Measurements from ENCODE around the gene PJA2. TPM values are rescaled to one million over a fixed set of nuclear protein-coding genes. Genes with fewer than 3 reads are reported as not detected.

Gene PJA2
- total RNA-seq, 3 donors from 2014 or later: 76.5 to 139 (median 83.7) TPM

DNA sequence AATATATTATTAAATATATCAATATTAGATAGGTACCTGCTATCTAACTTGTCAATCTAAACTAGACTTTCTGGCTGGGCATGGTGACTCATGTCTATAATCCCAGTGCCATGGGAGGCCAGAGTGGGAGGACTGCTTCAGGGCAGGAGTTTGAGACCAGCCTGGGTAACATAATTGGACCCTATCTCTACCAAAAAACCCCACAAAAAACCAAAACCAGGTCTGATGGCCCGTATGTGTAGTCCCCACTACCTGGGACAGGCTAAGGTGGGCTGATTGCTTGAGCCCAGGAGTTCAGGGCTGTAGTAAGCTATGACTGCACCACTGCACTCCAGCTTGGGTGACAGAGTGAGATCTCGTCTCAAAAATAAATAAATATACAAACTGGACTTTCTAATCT is 55.0 kb downstream of the PJA2 start:
- Histone ChIP-seq H3K9me3 (no peaks in the 10 kb centered on the region), H3K4me3 (no peak overlapping the region), H3K36me3 (ENCODE audit: low read depth) (no peaks in the 10 kb centered on the region), H3K4me1 (ENCODE audit: low read depth) (no peaks in the 10 kb centered on the region)
- TF ChIP-seq, protein P1, sequence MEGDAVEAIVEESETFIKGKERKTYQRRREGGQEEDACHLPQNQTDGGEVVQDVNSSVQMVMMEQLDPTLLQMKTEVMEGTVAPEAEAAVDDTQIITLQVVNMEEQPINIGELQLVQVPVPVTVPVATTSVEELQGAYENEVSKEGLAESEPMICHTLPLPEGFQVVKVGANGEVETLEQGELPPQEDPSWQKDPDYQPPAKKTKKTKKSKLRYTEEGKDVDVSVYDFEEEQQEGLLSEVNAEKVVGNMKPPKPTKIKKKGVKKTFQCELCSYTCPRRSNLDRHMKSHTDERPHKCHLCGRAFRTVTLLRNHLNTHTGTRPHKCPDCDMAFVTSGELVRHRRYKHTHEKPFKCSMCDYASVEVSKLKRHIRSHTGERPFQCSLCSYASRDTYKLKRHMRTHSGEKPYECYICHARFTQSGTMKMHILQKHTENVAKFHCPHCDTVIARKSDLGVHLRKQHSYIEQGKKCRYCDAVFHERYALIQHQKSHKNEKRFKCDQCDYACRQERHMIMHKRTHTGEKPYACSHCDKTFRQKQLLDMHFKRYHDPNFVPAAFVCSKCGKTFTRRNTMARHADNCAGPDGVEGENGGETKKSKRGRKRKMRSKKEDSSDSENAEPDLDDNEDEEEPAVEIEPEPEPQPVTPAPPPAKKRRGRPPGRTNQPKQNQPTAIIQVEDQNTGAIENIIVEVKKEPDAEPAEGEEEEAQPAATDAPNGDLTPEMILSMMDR (IDR thresholded peaks at IDR 0.05): no peak
- DNase-seq: no peak
- intact Hi-C loops (cut with DNase I, micrococcal nuclease): no loop called here
- ATAC-seq: no peak

DNA sequence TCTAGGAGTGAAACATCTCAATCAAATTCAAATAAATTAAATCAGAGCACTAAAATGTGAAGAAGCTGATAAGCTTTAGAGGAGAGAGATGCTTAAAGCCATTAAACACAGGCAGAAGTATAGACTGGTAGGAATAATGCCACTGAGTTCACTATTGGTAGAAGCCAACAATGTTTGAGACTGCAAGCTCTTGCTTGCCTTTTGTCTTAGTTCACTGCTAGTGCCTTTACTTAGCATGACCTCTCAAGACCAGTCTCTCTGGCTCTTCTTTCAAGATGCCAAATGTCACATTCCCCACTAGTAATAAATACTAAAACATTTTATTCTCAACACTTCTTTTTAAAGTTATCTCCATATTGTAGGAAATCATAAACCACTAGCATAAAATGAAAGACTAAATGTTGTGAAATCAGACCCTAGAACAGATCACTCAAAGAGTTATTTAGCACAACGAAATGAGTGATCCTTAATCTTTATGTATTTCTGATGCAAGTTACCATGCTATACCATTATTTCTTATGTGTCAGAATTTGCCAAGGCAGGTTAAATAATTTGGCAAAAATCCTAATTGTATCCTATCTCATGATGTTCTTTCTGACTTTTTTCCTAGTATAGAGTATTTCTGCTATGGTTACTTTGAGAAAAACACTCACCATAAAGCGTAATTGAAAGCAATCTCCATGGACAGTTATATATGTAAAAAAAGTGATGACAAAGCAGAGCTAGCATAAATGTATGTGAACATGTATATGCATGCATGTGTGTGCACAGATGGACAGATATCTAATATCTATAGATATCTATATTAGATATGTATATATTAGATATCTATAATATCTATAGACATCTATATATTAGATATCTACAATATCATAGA is 57.5 kb downstream of the PJA2 start:
- DNase-seq: no peak
- Histone ChIP-seq H3K4me3 (no peak overlapping the region), H3K9me3 (no peaks in the 10 kb centered on the region), H3K4me1 (ENCODE audit: low read depth) (no peaks in the 10 kb centered on the region), H3K36me3 (ENCODE audit: low read depth) (no peaks in the 10 kb centered on the region)
- intact Hi-C loops (cut with DNase I, micrococcal nuclease): no loop called here
- TF ChIP-seq, protein P1 (IDR thresholded peaks at IDR 0.05): no peak
- ATAC-seq: no peak

DNA sequence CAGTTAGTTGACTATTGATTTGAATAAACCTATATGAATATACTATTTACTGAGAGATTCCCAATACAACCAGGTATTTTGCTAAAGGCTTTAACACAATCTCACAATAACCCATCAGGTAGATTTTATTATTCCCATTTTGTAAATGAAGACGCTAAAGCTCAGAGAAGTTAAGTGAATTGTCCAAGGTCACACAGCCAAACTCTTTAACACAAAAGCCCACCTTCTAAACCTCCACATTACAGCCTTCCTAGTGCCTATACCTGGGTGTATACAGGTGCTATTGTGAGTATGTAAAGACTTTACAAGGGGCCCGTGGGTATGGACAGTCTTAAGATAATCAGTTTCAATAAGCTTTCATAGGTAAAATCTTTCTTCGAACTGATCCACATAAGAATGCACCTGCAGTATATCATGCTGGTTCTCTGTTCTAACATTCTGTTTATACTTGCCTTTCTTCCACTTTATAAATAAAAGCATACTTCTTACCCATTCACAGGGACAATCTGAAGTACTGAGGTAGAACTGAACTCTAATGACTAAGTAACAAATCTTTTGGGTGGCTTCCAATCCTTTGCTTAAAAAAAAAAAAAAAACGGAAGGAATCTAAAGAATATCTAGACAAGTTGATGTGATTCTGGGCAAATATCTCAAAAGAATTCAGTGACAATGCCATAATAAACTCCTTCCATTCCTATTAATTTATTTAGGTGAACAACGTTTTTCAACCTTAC is 59.1 kb downstream of the PJA2 start:
- intact Hi-C loops (cut with DNase I, micrococcal nuclease): no loop called here
- H3K36me3 ChIP-seq (ENCODE audit: low read depth): no peaks in the 10 kb centered on the region
- ATAC-seq: no peak
- H3K4me1 ChIP-seq (ENCODE audit: low read depth): no peaks in the 10 kb centered on the region
- DNase-seq: no peak
- TF ChIP-seq, protein P1 (IDR thresholded peaks at IDR 0.05): no peak
- H3K4me3 ChIP-seq: no peak overlapping the region
- H3K9me3 ChIP-seq: no peaks in the 10 kb centered on the region

DNA sequence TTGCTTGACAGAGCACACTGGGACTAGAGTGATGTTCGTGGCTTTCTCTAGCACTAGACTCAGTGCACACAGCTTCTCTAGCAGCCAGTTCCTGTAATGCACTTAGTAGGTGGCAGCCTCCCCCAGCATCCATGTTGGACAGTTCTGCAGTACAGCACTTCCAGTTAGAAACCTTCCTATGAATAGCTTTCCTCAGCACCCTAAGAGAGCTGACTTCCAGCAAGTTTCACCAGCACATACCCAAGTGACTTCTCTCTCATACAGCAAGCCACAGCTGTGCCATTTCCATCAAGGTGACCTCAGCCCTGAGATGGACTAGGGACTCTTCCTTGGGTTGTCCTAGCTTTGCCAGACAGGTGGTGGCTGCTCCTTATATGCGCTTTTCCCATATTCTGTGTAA is 60.4 kb downstream of the PJA2 start:
- H3K9me3 ChIP-seq: no peaks in the 10 kb centered on the region
- intact Hi-C loops (cut with DNase I, micrococcal nuclease): no loop called here
- H3K4me1 ChIP-seq (ENCODE audit: low read depth): no peaks in the 10 kb centered on the region
- ATAC-seq (no peak), DNase-seq (no peak)
- H3K36me3 ChIP-seq (ENCODE audit: low read depth): no peaks in the 10 kb centered on the region
- TF ChIP-seq, protein P1 (IDR thresholded peaks at IDR 0.05): no peak
- H3K4me3 ChIP-seq: no peak overlapping the region

DNA sequence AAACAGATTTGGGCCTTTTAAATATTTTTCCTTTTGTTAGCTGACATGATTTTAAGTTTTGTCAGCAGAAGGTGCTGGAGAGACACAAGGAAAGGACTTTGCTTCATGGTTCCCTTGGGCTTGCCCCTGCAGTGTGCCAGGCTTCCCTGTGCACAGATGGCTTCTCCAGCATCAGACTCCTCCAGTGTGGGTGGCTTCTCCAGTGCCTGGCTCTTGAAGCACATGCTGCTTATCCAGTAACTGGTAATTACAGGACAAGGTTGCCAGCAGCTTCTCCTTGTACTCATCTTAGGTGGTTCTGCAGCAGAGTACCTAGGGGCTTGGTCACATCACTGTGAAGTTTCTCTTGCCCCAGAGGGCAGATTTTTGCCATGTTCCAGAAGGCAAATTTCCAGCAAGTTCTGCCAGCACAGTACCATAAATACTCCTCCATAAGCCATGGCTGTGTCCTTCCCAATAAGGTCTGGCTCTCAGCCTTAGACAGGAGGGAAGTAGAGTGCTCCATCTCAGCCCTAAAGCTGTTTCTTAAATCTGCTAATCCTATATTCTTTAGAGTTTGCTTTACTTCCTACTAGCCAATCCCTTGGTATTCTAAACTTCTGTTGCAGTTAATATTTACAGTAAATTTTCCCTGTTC is 62.4 kb downstream of the PJA2 start:
- peaks cover 3% of the 10 kb centered on the region for H3K36me3 ChIP-seq (ENCODE audit: low read depth)
- TF ChIP-seq, protein P1 (IDR thresholded peaks at IDR 0.05): no peak
- peak; percentile 51 for ATAC-seq

More for the DNA sequence above, 62.4 kb downstream of the PJA2 start:
- no peaks in the 10 kb centered on the region for H3K9me3 ChIP-seq
- peak; percentile 12 to 26 (median 22) for DNase-seq
- no peaks in the 10 kb centered on the region for H3K4me1 ChIP-seq (ENCODE audit: low read depth)
- intact Hi-C loops (cut with DNase I, micrococcal nuclease): no loop called here
- H3K4me3 ChIP-seq: no peak overlapping the region
